ENCODE measurements around the gene EVC2. TPM values are rescaled to one million over a fixed set of nuclear protein-coding genes. Genes with fewer than 3 reads are reported as not detected.

EVC2 gene
- total RNA-seq, 1 experiment from 2014 or later: 7.8 TPM

DNA sequence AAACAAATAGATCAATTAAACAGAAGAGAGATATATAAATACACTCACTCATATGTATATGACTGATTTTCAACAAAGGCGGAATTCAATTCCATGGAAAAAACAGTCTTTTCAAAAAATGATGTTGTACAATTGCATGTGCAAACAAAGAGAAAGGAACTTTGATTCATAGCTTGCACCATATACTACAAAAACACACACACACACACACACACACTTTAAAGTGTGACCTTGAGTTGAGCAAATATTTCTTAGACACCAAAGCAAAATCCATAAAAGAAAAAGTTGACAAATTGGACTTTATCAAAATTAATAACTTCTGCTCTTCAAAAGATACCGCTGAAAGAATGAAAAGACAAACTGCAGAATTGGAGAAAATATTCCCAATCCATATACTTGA is 168.8 kb downstream of the EVC2 start:
- H3K79me1 ChIP-seq (ENCODE audit: insufficient read depth, low read depth, low read length, poor library complexity, severe bottlenecking): no peaks in the 10 kb centered on the region
- Mint-ChIP-seq H3K9me3 (no peaks in the 10 kb centered on the region; a peak in 1 of 5 replicates), H3K27ac (no peak overlapping the region), H3K4me3 (no peak overlapping the region), H3K27me3 (ENCODE audit: low read depth) (no peaks in the 10 kb centered on the region), H3K4me1 (no peaks in the 10 kb centered on the region), H3K36me3 (ENCODE audit: insufficient read depth in 1 of 3, low read depth in 3 of 3) (no peaks in the 10 kb centered on the region)
- H3K79me2 ChIP-seq (ENCODE audit: insufficient read depth, low read length): no peaks in the 10 kb centered on the region
- no peak overlapping the region for H4K91ac ChIP-seq (ENCODE audit: insufficient read length, low read depth, low read length)
- H2BK5ac ChIP-seq (ENCODE audit: insufficient read length, low read length): no peak overlapping the region
- H3K23ac ChIP-seq (ENCODE audit: insufficient read length, low read depth, low read length): no peak overlapping the region
- no peaks in the 10 kb centered on the region for H3K4me1 ChIP-seq (ENCODE audit: insufficient read depth, low read length)
- no CpG with 5 or more reads among the region's 2 CpGs for WGBS (ENCODE audit: extremely low coverage, insufficient read length, low lambda C conversion rate)
- H3K4ac ChIP-seq (ENCODE audit: low read depth, low read length): no peak overlapping the region
- H4K5ac ChIP-seq (ENCODE audit: insufficient read length, low read depth, low read length): no peak overlapping the region
- H4K8ac ChIP-seq (replicated peaks; ENCODE audit: insufficient read length, low read depth, low read length): no peak overlapping the region
- no peak overlapping the region for H2BK15ac ChIP-seq (ENCODE audit: low read depth, low read length)
- H3K9me3 ChIP-seq (ENCODE audit: control insufficient read depth, low read depth, low read length): no peaks in the 10 kb centered on the region
- H2AK5ac ChIP-seq (ENCODE audit: insufficient read length, low read length): no peak overlapping the region
- H2BK12ac ChIP-seq (ENCODE audit: insufficient read length, low read depth, low read length): no peak overlapping the region
- no peak for DNase-seq
- no peaks in the 10 kb centered on the region for H4K20me1 ChIP-seq (ENCODE audit: control insufficient read depth, insufficient read depth, insufficient read length)
- H2BK120ac ChIP-seq (ENCODE audit: low read depth, low read length, poor library complexity, severe bottlenecking): no peak overlapping the region
- H3K4me2 ChIP-seq (ENCODE audit: insufficient read depth, insufficient read length, low read length): no peak overlapping the region
- TF ChIP-seq, protein P1, sequence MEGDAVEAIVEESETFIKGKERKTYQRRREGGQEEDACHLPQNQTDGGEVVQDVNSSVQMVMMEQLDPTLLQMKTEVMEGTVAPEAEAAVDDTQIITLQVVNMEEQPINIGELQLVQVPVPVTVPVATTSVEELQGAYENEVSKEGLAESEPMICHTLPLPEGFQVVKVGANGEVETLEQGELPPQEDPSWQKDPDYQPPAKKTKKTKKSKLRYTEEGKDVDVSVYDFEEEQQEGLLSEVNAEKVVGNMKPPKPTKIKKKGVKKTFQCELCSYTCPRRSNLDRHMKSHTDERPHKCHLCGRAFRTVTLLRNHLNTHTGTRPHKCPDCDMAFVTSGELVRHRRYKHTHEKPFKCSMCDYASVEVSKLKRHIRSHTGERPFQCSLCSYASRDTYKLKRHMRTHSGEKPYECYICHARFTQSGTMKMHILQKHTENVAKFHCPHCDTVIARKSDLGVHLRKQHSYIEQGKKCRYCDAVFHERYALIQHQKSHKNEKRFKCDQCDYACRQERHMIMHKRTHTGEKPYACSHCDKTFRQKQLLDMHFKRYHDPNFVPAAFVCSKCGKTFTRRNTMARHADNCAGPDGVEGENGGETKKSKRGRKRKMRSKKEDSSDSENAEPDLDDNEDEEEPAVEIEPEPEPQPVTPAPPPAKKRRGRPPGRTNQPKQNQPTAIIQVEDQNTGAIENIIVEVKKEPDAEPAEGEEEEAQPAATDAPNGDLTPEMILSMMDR (conservative IDR thresholded peaks at IDR 0.05): no peak
- H2BK20ac ChIP-seq (ENCODE audit: low read depth, low read length, poor library complexity, severe bottlenecking): no peak overlapping the region
- no peak overlapping the region for H3K56ac ChIP-seq (ENCODE audit: insufficient read length, low read depth, low read length)
- H2AFZ ChIP-seq (ENCODE audit: low read length): no peak overlapping the region
- H3K9ac ChIP-seq (ENCODE audit: extremely low read depth, insufficient read length, low read length): no peak overlapping the region
- no peaks in the 10 kb centered on the region for H3K27me3 ChIP-seq (ENCODE audit: insufficient read depth, low read length)
- no peak overlapping the region for H3K18ac ChIP-seq (ENCODE audit: insufficient read length, low read depth, low read length)
- H3T11ph ChIP-seq (ENCODE audit: low read length): no peak overlapping the region
- H3K14ac ChIP-seq (ENCODE audit: insufficient read depth, low read length): no peak overlapping the region
- no peaks in the 10 kb centered on the region for H3K23me2 ChIP-seq (ENCODE audit: insufficient read length, low read depth, low read length, poor library complexity, severe bottlenecking)
- no peak overlapping the region for H3K27ac ChIP-seq (ENCODE audit: insufficient read length, low read depth, low read length)
